SU-DHL-6 (cell line): ENCODE data around the gene ZNF439.
"Not testable (repeated sequence)": the region's sequence is repeated elsewhere in the genome, so short reads cannot be mapped to it uniquely, and the experiment has no call there.

ENCODE experiments used
- H2AFZ ChIP-seq: fragments of 200-600 bp; sonication (generic); 2 replicates; pipeline ENCODE4 v1.6.1; 2014; ENCODE audit warnings: low read depth, mild to moderate bottlenecking, moderate library complexity, mixed read lengths, antibody characterized with exemption, low read length; ENCODE audit not compliant: severe bottlenecking
- H3F3A ChIP-seq: fragments of 200-600 bp; shearing (Covaris generic); 2 replicates; pipeline ENCODE4 v1.6.0; 2016; ENCODE audit warnings: antibody characterized with exemption, mild to moderate bottlenecking; ENCODE audit not compliant: insufficient read depth
- H3K27ac ChIP-seq: fragments of 200-600 bp; sonication (generic); 2 replicates; pipeline ENCODE4 v1.5.1; 2016; ENCODE audit warnings: low read depth, mild to moderate bottlenecking, low read length, moderate library complexity, mixed read lengths
- H3K27me3 ChIP-seq: fragments of 200-600 bp; sonication (generic), shearing (Covaris generic); 2 replicates; pipeline ENCODE4 v1.6.0; 2014; ENCODE audit warnings: mild to moderate bottlenecking, low read length
- H3K36me3 ChIP-seq: fragments of 200-600 bp; sonication (generic); 2 replicates; pipeline ENCODE4 v1.6.1; 2014; ENCODE audit warnings: mild to moderate bottlenecking, low read length, mixed read lengths
- H3K4me2 ChIP-seq: fragments of 300-600, 200-600 bp; shearing (Covaris generic), sonication (generic); 2 replicates; pipeline ENCODE4 v1.6.0; 2014; ENCODE audit warnings: low read length, low read depth, mild to moderate bottlenecking; ENCODE audit not compliant: poor library complexity, severe bottlenecking
- H3K4me3 ChIP-seq: fragments of 200-600 bp; sonication (generic); 2 replicates; pipeline ENCODE4 v1.5.1; 2014; ENCODE audit warnings: antibody characterized with exemption, low read length, mild to moderate bottlenecking, mixed read lengths; ENCODE audit not compliant: insufficient read depth, poor library complexity, severe bottlenecking
- H3K79me2 ChIP-seq: fragments of 200-600 bp; sonication (generic); 2 replicates; pipeline ENCODE4 v1.6.1; 2014; ENCODE audit warnings: mild to moderate bottlenecking, low read length, moderate library complexity; ENCODE audit not compliant: insufficient read depth
- H3K9ac ChIP-seq: fragments of 200-600 bp; sonication (generic); 2 replicates; pipeline ENCODE4 v1.7.0; 2014; ENCODE audit warnings: mild to moderate bottlenecking, low read length
- H3K9me2 ChIP-seq: fragments of 200-600 bp; sonication (generic); replicated peaks from 2 replicates; pipeline ENCODE4 v1.6.1; 2014; ENCODE audit warnings: low read length; ENCODE audit not compliant: insufficient read depth
- H3K9me3 ChIP-seq: fragments of 200-600 bp; sonication (generic); 2 replicates; pipeline ENCODE4 v1.6.1; 2014; ENCODE audit warnings: low read length, mixed read lengths; ENCODE audit not compliant: insufficient read depth
- H4K20me1 ChIP-seq: fragments of 200-600 bp; sonication (generic); 2 replicates; pipeline ENCODE4 v1.6.1; 2014; ENCODE audit warnings: low read depth, mild to moderate bottlenecking, antibody characterized with exemption, low read length, moderate library complexity, mixed read lengths
- EZH2phosphoT487 ChIP-seq: fragments of 200-600 bp; sonication (generic), shearing (Covaris generic); conservative IDR thresholded peaks from 2 replicates; pipeline ENCODE4 v1.6.1; 2018; ENCODE audit warnings: mild to moderate bottlenecking, antibody characterized with exemption, low read length, moderate library complexity, mixed read lengths
- TF ChIP-seq, protein P1 (sequence below): fragments of 200-600 bp; sonication (generic); IDR thresholded peaks from one replicate; pipeline ENCODE4 v1.5.1; 2017; ENCODE audit warnings: antibody characterized with exemption, mild to moderate bottlenecking, low read length, moderate library complexity; ENCODE audit not compliant: insufficient read depth, poor library complexity, severe bottlenecking

The ZNF439 gene

DNA sequence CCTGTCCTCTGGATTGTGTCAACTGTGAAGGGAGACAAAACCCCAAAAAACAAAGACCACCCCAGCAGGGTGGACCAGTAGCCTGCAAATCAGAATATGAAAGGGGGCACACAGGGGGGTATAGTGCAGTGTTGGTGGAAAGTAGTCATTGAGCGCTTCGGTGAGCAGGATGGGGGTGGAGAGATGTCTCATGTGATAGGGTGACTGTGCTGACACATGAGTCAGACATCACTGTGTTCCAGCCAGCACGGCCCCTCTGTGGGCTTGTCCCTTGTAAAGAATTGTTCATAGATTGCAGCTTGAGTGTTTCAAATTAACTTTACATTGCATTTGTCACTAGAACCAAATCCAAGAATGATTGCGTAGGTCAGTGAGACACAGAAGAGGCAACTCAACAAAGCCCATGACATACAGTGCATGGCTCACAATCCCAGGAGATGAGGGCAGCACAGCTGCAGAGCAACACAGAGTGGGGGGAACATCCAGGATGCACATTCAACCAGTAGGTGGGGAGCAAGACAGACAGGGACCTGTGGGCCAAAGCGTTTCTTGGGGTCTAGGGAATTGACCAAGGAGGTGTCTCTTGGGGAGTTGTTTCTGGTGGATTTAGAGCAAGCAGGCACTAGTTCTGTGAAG, 26.9 kb upstream of the ZNF439 start:
- no peaks in the 10 kb centered on the region for H3K27me3 ChIP-seq
- no peak overlapping the region for H3K9ac ChIP-seq
- no peaks in the 10 kb centered on the region; the same call in 1 of the 2 replicates for H3K79me2 ChIP-seq
- no peak for TF ChIP-seq EZH2phosphoT487
- TF ChIP-seq, protein P1, sequence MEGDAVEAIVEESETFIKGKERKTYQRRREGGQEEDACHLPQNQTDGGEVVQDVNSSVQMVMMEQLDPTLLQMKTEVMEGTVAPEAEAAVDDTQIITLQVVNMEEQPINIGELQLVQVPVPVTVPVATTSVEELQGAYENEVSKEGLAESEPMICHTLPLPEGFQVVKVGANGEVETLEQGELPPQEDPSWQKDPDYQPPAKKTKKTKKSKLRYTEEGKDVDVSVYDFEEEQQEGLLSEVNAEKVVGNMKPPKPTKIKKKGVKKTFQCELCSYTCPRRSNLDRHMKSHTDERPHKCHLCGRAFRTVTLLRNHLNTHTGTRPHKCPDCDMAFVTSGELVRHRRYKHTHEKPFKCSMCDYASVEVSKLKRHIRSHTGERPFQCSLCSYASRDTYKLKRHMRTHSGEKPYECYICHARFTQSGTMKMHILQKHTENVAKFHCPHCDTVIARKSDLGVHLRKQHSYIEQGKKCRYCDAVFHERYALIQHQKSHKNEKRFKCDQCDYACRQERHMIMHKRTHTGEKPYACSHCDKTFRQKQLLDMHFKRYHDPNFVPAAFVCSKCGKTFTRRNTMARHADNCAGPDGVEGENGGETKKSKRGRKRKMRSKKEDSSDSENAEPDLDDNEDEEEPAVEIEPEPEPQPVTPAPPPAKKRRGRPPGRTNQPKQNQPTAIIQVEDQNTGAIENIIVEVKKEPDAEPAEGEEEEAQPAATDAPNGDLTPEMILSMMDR = no peak
- H3K9me2 ChIP-seq = no peaks in the 10 kb centered on the region
- no peak overlapping the region for H3K4me2 ChIP-seq
- H4K20me1 ChIP-seq = no peaks in the 10 kb centered on the region
- no peak overlapping the region for H3K27ac ChIP-seq
- no peaks in the 10 kb centered on the region for H3F3A ChIP-seq
- no peak overlapping the region for H3K4me3 ChIP-seq
- no peaks in the 10 kb centered on the region for H3K9me3 ChIP-seq
- no peak overlapping the region for H2AFZ ChIP-seq
- no peaks in the 10 kb centered on the region for H3K36me3 ChIP-seq

DNA sequence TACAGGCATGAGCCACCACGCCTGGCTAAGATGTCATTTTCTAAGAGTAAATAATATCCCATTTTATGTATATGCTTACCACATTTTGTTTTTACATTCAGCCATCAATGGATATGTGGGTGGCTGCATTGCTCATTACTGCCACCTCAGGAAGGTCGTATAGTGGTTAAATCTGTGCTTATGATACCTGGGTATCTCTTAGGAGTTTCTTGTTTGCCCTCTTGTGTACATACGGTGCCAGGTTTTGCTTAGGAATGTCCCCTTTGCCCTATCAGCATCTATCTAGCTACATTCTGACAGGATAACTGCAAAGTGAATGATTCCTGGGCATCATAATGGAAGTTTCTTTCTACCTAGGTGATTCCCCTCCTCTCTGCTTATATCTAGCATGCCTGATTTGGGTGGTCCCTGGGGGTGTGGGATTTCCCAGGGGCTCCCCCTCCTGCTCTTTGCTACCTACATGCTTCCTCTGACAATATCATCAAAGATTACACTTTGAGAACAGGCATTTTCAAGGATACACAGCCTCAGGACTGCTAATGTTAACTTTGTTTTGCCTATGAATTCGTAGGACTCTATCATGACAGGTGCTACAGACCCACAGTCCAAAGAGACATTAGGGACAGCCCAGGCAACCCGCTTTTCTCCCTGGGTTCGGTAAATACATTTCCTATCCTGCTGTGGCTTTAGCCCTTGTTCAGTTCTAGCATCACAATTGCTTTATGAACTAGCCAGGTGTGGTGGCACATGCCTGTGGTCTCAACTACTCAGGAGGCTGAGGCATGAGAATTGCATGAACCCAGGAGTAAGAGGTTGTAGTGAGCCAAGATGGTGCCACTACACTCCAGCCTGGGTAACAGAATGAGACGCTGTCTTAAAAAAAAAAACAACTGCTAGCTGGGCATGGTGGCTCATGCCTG, 19.3 kb upstream of the ZNF439 start:
- H3K4me2 ChIP-seq, H4K20me1 ChIP-seq, H3K27me3 ChIP-seq, H3K9ac ChIP-seq, H3K79me2 ChIP-seq, H3K9me2 ChIP-seq, H3K4me3 ChIP-seq, H2AFZ ChIP-seq, H3K27ac ChIP-seq, H3F3A ChIP-seq: not testable (repeated sequence)
- H3K9me3 ChIP-seq = peaks cover 27% of the 10 kb centered on the region; the same call in 1 of the 2 replicates
- peaks cover 30% of the 10 kb centered on the region for H3K36me3 ChIP-seq

DNA sequence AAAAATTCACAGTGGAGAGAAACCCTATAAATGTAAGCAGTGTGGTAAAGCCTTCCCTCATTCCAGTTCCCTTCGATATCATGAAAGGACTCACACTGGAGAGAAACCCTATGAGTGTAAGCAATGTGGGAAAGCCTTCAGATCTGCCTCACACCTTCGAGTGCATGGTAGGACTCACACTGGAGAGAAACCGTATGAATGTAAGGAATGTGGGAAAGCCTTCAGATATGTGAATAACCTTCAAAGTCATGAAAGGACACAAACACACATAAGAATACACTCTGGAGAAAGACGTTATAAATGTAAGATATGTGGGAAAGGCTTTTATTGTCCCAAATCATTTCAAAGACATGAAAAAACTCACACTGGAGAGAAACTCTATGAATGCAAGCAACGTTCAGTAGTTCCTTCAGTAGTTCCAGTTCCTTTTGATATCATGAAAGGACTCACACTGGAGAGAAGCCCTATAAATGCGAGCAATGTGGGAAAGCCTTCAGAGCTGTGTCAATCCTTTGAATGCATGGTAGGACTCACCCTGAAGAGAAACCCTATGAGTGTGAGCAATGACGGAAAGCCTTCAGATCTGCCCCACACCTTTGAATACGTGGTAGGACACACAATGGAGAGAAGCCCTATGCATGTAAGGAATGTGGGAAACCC, 16.1 kb upstream of the ZNF439 start:
- H3K79me2 ChIP-seq = no peaks in the 10 kb centered on the region
- no peak overlapping the region for H3K4me2 ChIP-seq
- no peak overlapping the region for H3K9ac ChIP-seq
- H3K9me2 ChIP-seq = no peaks in the 10 kb centered on the region
- TF ChIP-seq, protein P1 = no peak
- TF ChIP-seq EZH2phosphoT487 = no peak
- H3K9me3 ChIP-seq = peaks cover 27% of the 10 kb centered on the region; the same call in 1 of the 2 replicates
- no peak overlapping the region for H3K4me3 ChIP-seq
- no peaks in the 10 kb centered on the region for H3F3A ChIP-seq
- peaks cover 30% of the 10 kb centered on the region for H3K36me3 ChIP-seq
- H4K20me1 ChIP-seq = no peaks in the 10 kb centered on the region
- H2AFZ ChIP-seq = no peak overlapping the region
- no peaks in the 10 kb centered on the region for H3K27me3 ChIP-seq
- no peak overlapping the region for H3K27ac ChIP-seq
